Endothelial cell of umbilical vein (primary cell): ENCODE data around the gene ADAMTS12.

ENCODE experiments used
- EZH2 ChIP-seq: IDR thresholded peaks from 2 replicates; pipeline ENCODE4 v1.6.1; 2012; ENCODE audit warnings: borderline replicate concordance, low read depth, mild to moderate bottlenecking, moderate library complexity, low read length, inconsistent platforms; ENCODE audit not compliant: severe bottlenecking
- GATA2 ChIP-seq: IDR thresholded peaks from 2 replicates; pipeline ENCODE4 v1.7.0; 2011; ENCODE audit warnings: low read depth, mild to moderate bottlenecking, moderate library complexity, mixed read lengths, low read length; ENCODE audit not compliant: insufficient read length, insufficient read depth
- JUN ChIP-seq: IDR thresholded peaks from 2 replicates; pipeline ENCODE4 v1.6.1; 2011; ENCODE audit warnings: borderline replicate concordance, low read depth; ENCODE audit not compliant: insufficient read length, insufficient read depth
- MYC ChIP-seq: IDR thresholded peaks from one replicate; pipeline ENCODE4 v1.6.1; 2011; ENCODE audit warnings: mild to moderate bottlenecking, low read depth, low read length
- POLR2A ChIP-seq: IDR thresholded peaks from 2 replicates; pipeline ENCODE4 v1.6.1; 2012; ENCODE audit warnings: low read depth, mild to moderate bottlenecking, control low read depth, low read length
- POLR2AphosphoS5 ChIP-seq: IDR thresholded peaks from 2 replicates; pipeline ENCODE4 v1.6.1; 2012; ENCODE audit warnings: low read depth, mild to moderate bottlenecking, control low read depth, low read length, moderate library complexity; ENCODE audit not compliant: insufficient read depth
- TF ChIP-seq, protein P1 (sequence below), 2 donors: IDR thresholded peaks; 1 replicate in 1 of 2; 2 replicates in 1 of 2; pipeline ENCODE4 v1.5.1; 2011; ENCODE audit warnings: low read length in 2 of 2, mild to moderate bottlenecking in 2 of 2, moderate library complexity in 2 of 2, control low read depth in 1 of 2, inconsistent platforms in 1 of 2, low read depth in 1 of 2; ENCODE audit not compliant: insufficient read depth in 1 of 2; ENCODE audit errors: extremely low read depth in 1 of 2
- TF ChIP-seq, protein P2 (sequence below): IDR thresholded peaks from 2 replicates; pipeline ENCODE4 v1.6.1; 2011; ENCODE audit not compliant: insufficient read depth, insufficient read length

DNA sequence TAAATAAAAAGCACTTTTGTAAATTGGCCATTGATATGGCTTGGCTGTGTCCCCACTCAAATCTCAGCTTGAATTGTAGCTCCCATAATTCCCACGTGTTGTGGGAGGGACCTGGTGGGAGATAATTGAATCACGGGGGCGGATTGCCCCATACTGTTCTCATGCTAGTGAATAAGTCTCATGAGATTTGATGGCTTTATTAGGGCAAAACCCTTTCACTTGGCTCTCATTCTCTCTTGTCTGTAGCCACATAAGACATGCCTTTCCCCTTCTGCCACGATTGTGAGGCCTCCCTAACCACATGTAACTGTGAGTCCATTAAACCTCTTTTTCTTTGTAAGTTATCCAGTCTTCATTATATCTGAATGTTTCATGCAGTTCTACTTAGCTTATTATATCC is 297.8 kb downstream of the ADAMTS12 start:
- TF ChIP-seq, protein P1, sequence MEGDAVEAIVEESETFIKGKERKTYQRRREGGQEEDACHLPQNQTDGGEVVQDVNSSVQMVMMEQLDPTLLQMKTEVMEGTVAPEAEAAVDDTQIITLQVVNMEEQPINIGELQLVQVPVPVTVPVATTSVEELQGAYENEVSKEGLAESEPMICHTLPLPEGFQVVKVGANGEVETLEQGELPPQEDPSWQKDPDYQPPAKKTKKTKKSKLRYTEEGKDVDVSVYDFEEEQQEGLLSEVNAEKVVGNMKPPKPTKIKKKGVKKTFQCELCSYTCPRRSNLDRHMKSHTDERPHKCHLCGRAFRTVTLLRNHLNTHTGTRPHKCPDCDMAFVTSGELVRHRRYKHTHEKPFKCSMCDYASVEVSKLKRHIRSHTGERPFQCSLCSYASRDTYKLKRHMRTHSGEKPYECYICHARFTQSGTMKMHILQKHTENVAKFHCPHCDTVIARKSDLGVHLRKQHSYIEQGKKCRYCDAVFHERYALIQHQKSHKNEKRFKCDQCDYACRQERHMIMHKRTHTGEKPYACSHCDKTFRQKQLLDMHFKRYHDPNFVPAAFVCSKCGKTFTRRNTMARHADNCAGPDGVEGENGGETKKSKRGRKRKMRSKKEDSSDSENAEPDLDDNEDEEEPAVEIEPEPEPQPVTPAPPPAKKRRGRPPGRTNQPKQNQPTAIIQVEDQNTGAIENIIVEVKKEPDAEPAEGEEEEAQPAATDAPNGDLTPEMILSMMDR (IDR thresholded peaks at IDR 0.05; ENCODE audit: extremely low read depth in 1 of 2, insufficient read depth in 1 of 2, low read depth in 1 of 2, low read length in 2 of 2) = no peak
- TF ChIP-seq EZH2 (no peak), POLR2A (no peak), POLR2AphosphoS5 (no peak), MYC (no peak), JUN (no peak), GATA2 (no peak)
- TF ChIP-seq, protein P2, sequence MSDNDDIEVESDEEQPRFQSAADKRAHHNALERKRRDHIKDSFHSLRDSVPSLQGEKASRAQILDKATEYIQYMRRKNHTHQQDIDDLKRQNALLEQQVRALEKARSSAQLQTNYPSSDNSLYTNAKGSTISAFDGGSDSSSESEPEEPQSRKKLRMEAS = no peak
